ENCODE measurements around the gene RRP8.

RRP8 gene

GRCh38 chr11:6574816-6575715 lies 28.4 kb downstream of the RRP8 start:
- TF ChIP-seq Cebpa-rat (IDR thresholded peaks at IDR 0.05): no peak
- Histone ChIP-seq H3K4me1 (peaks cover 5 to 15% (median 9%) of the 10 kb centered on the region in 10 experiments; a peak in 17 of 20 replicates), H3K27me3 (no peaks in the 10 kb centered on the region), H3K36me3 (peaks cover 19 to 43% (median 33%) of the 10 kb centered on the region in 11 experiments), H3K4me2 (no peak overlapping the region), H3K4me3 (no peak overlapping the region), H3K9ac (no peak overlapping the region), H3K27ac (no peak overlapping the region), H4K20me1 (peaks cover 0 to 35% (median 0%) of the 10 kb centered on the region in 11 experiments; a peak in 2 of 22 replicates), H3K9me3 (replicated peaks in 1 of 11) (peaks cover 0 to 18% (median 14%) of the 10 kb centered on the region in 11 experiments; a peak in 17 of 22 replicates)

- TF ChIP-seq Cebpa-rat (IDR thresholded peaks at IDR 0.05): no peak
- H3K27me3 ChIP-seq: no peaks in the 10 kb centered on the region
- no peak overlapping the region for H3K9ac ChIP-seq
- H4K20me1 ChIP-seq: peaks cover 0 to 32% (median 0%) of the 10 kb centered on the region in 11 experiments; a peak in 2 of 22 replicates
- H3K4me1 ChIP-seq: peaks cover 6 to 22% (median 13%) of the 10 kb centered on the region in 10 experiments; a peak in 19 of 20 replicates
- H3K4me3 ChIP-seq: no peak overlapping the region
- H3K27ac ChIP-seq: no peak overlapping the region
- peaks cover 14 to 55% (median 34%) of the 10 kb centered on the region in 11 experiments; a peak in 21 of 22 replicates for H3K36me3 ChIP-seq
- peaks cover 0 to 19% (median 14%) of the 10 kb centered on the region in 11 experiments; a peak in 17 of 22 replicates for H3K9me3 ChIP-seq (replicated peaks in 1 of 11)
- H3K4me2 ChIP-seq: no peak overlapping the region
Observed at GRCh38 chr11:6572215-6572614, 31.2 kb downstream of the RRP8 start.

- Histone ChIP-seq H3K9ac (no peak overlapping the region), H3K4me1 (peaks cover 0 to 16% (median 8%) of the 10 kb centered on the region in 10 experiments; a peak in 12 of 20 replicates), H3K9me3 (replicated peaks in 1 of 11) (peaks cover 0 to 19% (median 14%) of the 10 kb centered on the region in 11 experiments; a peak in 17 of 22 replicates), H3K27me3 (no peaks in the 10 kb centered on the region), H3K27ac (no peak overlapping the region), H4K20me1 (peaks cover 0 to 26% (median 0%) of the 10 kb centered on the region in 11 experiments; a peak in 2 of 22 replicates), H3K4me2 (no peak overlapping the region), H3K4me3 (no peak overlapping the region), H3K36me3 (peaks cover 14 to 62% (median 37%) of the 10 kb centered on the region in 11 experiments; a peak in 21 of 22 replicates)
- no peak for TF ChIP-seq Cebpa-rat (IDR thresholded peaks at IDR 0.05)
Observed at GRCh38 chr11:6571434-6572008, 31.9 kb downstream of the RRP8 start.

- Histone ChIP-seq H3K27ac (no peak overlapping the region), H3K36me3 (peaks cover 14 to 67% (median 37%) of the 10 kb centered on the region in 11 experiments; a peak in 21 of 22 replicates), H3K4me2 (no peak overlapping the region), H3K9me3 (replicated peaks in 1 of 11) (peaks cover 0 to 19% (median 14%) of the 10 kb centered on the region in 11 experiments; a peak in 17 of 22 replicates), H3K27me3 (no peaks in the 10 kb centered on the region), H4K20me1 (peaks cover 0 to 24% (median 0%) of the 10 kb centered on the region in 11 experiments; a peak in 1 of 22 replicates), H3K4me3 (no peak overlapping the region), H3K9ac (no peak overlapping the region), H3K4me1 (peaks cover 0 to 16% (median 8%) of the 10 kb centered on the region in 10 experiments; a peak in 12 of 20 replicates)
- TF ChIP-seq Cebpa-rat (IDR thresholded peaks at IDR 0.05): no peak
Observed at GRCh38 chr11:6570691-6571427, 32.6 kb downstream of the RRP8 start.

- Histone ChIP-seq H3K4me1 (peaks cover 0 to 16% (median 8%) of the 10 kb centered on the region in 10 experiments; a peak in 12 of 20 replicates), H3K4me2 (no peak overlapping the region)
- TF ChIP-seq Cebpa-rat (IDR thresholded peaks at IDR 0.05): no peak
Observed at GRCh38 chr11:6569706-6570105, 33.7 kb downstream of the RRP8 start.

GRCh38 chr11:6568191-6568918 lies 35.1 kb downstream of the RRP8 start:
- Histone ChIP-seq H3K27ac (peak overlapping the region in 5 of 11 experiments; percentile 1 to 45 (median 5); a peak in 6 of 22 replicates), H3K9ac (no peak overlapping the region), H3K27me3 (no peaks in the 10 kb centered on the region), H3K4me2 (peak overlapping the region in 6 of 11 experiments; percentile 34 to 88 (median 73); a peak in 11 of 22 replicates), H3K4me1 (peaks cover 0 to 16% (median 8%) of the 10 kb centered on the region in 10 experiments; a peak in 12 of 20 replicates), H3K9me3 (replicated peaks in 1 of 11) (peaks cover 0 to 19% (median 14%) of the 10 kb centered on the region in 11 experiments; a peak in 17 of 22 replicates), H4K20me1 (peaks cover 0 to 14% (median 0%) of the 10 kb centered on the region in 11 experiments; a peak in 2 of 22 replicates), H3K36me3 (peaks cover 14 to 74% (median 40%) of the 10 kb centered on the region in 11 experiments; a peak in 21 of 22 replicates), H3K4me3 (no peak overlapping the region)
- TF ChIP-seq Cebpa-rat (IDR thresholded peaks at IDR 0.05): no peak

More at GRCh38 chr11:6569706-6570105, 33.7 kb downstream of the RRP8 start:
- H3K9ac ChIP-seq: no peak overlapping the region
- no peak overlapping the region for H3K27ac ChIP-seq
- H3K36me3 ChIP-seq: peaks cover 14 to 67% (median 37%) of the 10 kb centered on the region in 11 experiments; a peak in 21 of 22 replicates
- no peaks in the 10 kb centered on the region for H3K27me3 ChIP-seq
- H3K4me3 ChIP-seq: no peak overlapping the region
- peaks cover 0 to 19% (median 14%) of the 10 kb centered on the region in 11 experiments; a peak in 17 of 22 replicates for H3K9me3 ChIP-seq (replicated peaks in 1 of 11)
- peaks cover 0 to 14% (median 0%) of the 10 kb centered on the region in 11 experiments; a peak in 1 of 22 replicates for H4K20me1 ChIP-seq

- Histone ChIP-seq H4K20me1 (peaks cover 0 to 14% (median 0%) of the 10 kb centered on the region in 11 experiments; a peak in 2 of 22 replicates), H3K9me3 (replicated peaks in 1 of 11) (peaks cover 0 to 19% (median 14%) of the 10 kb centered on the region in 11 experiments; a peak in 17 of 22 replicates), H3K36me3 (peaks cover 14 to 73% (median 32%) of the 10 kb centered on the region in 11 experiments; a peak in 21 of 22 replicates), H3K4me1 (peaks cover 0 to 16% (median 8%) of the 10 kb centered on the region in 10 experiments; a peak in 12 of 20 replicates), H3K27ac (peak overlapping the region in 1 of 11 experiments; percentile 45; a peak in 2 of 22 replicates), H3K4me3 (no peak overlapping the region), H3K4me2 (no peak overlapping the region), H3K27me3 (no peaks in the 10 kb centered on the region), H3K9ac (no peak overlapping the region)
- no peak for TF ChIP-seq Cebpa-rat (IDR thresholded peaks at IDR 0.05)
Observed at GRCh38 chr11:6567371-6567745, 36.1 kb downstream of the RRP8 start.
